ENCODE data around the gene EEF1G.
"Not testable (repeated sequence)": the region's sequence is repeated elsewhere in the genome, so short reads cannot be mapped to it uniquely, and the experiment has no call there.

The EEF1G gene, protein sequence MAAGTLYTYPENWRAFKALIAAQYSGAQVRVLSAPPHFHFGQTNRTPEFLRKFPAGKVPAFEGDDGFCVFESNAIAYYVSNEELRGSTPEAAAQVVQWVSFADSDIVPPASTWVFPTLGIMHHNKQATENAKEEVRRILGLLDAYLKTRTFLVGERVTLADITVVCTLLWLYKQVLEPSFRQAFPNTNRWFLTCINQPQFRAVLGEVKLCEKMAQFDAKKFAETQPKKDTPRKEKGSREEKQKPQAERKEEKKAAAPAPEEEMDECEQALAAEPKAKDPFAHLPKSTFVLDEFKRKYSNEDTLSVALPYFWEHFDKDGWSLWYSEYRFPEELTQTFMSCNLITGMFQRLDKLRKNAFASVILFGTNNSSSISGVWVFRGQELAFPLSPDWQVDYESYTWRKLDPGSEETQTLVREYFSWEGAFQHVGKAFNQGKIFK

GRCh38 chr11:62573592-62574362, at the start of gene EEF1G:
EEF1G (minus strand) TSS chr11:62573891; CDS start chr11:62573842, 49 bp downstream.
- in situ Hi-C loops (cut with MboI; ENCODE audit: low sequenced_read_pairs): loop anchor here (25.0 kb wide), 1 partner anchor 161 kb away; the partner anchor contains the start of gene SCGB1A1

DNA sequence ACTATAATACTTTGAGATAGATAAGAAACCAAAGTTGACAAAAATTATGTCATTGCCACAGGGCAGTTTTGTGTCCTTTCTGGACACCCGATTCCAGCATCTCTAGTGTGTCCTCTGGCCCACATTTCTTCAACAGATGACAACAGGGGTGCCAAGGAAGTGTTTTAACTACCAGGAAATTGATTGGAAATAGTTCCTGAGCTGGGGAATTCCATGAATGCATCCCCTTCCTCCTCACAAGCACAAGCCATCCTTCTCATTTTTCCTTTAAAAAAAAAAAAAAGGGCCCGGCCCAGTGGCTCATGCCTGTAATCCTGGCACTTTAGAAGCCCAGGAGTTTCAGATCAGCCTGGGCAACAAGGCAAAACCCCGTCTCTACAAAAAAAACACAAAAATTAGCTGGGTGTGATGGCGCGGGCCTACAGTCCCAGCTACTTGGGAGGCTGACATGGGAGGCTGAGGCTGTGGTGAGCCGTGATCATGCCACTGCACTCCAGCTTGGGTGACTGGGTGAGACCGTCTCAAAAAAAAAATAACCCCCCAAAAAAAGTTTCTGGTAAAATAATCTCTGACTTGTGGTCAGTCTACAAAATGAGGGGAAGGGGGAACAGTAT, 48.9 kb upstream of the EEF1G start:
- in situ Hi-C loops (cut with MboI; ENCODE audit: low sequenced_read_pairs): no loop called here

DNA sequence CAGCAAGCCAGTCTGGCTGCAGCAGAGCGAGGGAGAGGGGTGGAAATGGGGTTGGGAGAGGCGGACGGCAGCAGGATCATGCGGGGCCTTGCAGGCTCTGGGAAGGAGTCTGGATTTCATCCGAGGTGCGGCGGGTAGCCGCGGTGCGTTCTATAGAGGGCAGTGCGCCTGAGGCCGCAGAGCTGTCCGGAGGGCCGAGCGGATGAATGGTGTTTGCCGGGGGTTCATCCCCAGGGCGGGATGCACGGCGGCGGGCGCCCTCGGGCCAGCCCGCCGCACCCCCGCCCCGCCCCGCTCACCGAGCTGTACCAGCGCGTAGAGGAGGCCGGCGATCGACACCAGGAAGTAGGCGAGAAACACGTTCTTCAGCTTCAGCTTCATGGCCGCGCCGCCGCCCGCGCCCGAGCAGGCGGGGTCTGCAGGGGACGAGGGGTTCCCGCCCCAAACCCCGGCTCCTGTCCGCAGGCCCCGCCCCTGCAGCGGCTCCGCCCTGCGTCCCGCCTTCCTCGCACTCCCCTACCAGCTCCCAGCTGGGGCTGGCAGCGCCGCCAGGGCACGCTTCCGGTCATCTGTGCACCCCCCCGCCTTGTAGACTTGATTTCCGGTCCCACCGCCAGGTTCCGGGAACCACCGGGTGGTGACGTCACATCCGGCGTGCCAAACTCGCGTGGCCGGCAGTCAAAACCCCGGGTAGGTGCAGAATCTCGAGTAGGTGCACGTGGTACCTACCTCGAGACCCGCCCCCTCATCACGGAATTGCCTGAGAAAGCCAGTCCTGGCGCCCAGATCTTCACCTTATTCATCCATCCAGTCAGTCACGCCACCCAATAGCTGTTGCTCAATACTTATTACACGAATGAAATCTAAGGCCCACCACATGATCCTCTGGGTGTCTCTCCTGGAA, 48.1 kb upstream of the EEF1G start, which contains the start of gene B3GAT3:
TSS of gene B3GAT3 (minus strand) at position 420 of the 904 bp plus-strand sequence. CDS start at position 381, 39 bp downstream.
- in situ Hi-C loops (cut with MboI; ENCODE audit: low sequenced_read_pairs): no loop called here

DNA sequence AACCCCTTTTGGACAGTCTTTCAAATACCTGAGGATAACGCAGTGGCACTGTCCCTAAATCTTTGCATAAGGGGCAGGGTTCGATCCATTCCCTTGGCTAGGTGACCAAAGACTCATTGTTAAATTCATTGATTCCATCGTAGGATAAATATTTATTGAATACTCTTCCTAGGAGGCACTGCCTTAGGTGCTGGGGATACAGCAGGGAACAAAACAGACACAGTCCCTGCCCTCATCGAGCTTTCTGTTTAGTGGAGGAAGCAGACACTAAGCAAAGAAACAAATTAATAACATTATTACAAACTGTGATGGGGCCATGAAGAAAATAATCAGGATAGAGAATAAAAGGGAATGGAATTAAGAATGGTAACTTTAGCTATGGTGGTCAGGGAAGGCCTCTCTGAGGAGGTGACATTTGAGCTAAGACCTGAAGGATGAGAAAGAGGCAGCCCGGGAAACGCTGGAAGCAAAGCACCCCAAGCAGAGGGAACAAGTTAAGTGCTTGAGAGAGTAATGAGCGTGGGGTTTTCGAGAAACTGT, 47.4 kb upstream of the EEF1G start:
- in situ Hi-C loops (cut with MboI; ENCODE audit: low sequenced_read_pairs): no loop called here

- in situ Hi-C loops (cut with MboI; ENCODE audit: low sequenced_read_pairs): not testable (repeated sequence)
These were observed 43.3 kb upstream of the EEF1G start for GRCh38 chr11:62616957-62617356.

DNA sequence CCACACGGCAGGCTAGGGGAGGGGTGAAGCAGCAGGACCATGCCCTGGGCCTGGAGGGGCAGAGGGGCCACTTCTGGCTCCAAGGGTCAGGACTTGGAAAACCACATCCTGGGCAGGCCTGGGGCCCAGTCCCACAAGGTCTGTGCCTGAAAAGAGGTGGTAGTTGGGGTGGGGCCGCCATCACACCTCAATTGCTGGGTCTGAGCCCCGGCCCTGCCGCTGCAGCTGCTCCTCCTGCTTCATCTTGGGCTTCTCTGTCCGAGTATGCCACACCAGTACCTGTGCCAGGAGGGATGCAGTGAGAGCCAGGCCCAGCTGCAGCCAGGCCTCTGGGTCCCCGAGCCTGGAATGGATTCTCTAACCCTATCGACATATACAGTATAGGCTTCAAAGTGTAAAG, 41.8 kb upstream of the EEF1G start:
- in situ Hi-C loops (cut with MboI; ENCODE audit: low sequenced_read_pairs): no loop called here

DNA sequence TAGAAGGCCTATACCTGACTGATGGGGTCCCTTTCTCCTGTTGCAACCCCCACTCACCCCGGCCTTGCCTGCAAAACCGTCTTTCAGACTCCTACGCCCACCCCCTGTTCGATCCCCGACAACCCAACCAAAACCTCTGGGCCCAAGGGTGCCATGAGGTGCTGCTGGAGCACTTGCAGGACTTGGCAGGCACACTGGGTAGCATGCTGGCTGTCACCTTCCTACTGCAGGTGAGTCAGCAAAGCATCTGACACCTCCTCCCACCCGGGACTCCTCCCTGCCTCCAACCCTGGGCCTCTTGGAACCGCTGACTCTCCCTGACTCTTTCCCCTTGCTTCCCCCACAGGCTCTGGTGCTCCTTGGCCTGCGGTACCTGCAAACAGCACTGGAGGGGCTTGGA, 40.6 kb upstream of the EEF1G start:
- in situ Hi-C loops (cut with MboI; ENCODE audit: low sequenced_read_pairs): no loop called here

- in situ Hi-C loops (cut with MboI; ENCODE audit: low sequenced_read_pairs): no loop called here
These were observed 39.6 kb upstream of the EEF1G start for GRCh38 chr11:62613291-62613778.

GRCh38 chr11:62612366-62613290, 38.9 kb upstream of the EEF1G start, which contains the start of the genes EML3 and ROM1:
EML3 (minus strand) TSS chr11:62612775; CDS start chr11:62612457, 318 bp downstream.
ROM1 (plus strand) TSS chr11:62613257; CDS start chr11:62613282, 25 bp downstream.
- in situ Hi-C loops (cut with MboI; ENCODE audit: low sequenced_read_pairs): no loop called here

DNA sequence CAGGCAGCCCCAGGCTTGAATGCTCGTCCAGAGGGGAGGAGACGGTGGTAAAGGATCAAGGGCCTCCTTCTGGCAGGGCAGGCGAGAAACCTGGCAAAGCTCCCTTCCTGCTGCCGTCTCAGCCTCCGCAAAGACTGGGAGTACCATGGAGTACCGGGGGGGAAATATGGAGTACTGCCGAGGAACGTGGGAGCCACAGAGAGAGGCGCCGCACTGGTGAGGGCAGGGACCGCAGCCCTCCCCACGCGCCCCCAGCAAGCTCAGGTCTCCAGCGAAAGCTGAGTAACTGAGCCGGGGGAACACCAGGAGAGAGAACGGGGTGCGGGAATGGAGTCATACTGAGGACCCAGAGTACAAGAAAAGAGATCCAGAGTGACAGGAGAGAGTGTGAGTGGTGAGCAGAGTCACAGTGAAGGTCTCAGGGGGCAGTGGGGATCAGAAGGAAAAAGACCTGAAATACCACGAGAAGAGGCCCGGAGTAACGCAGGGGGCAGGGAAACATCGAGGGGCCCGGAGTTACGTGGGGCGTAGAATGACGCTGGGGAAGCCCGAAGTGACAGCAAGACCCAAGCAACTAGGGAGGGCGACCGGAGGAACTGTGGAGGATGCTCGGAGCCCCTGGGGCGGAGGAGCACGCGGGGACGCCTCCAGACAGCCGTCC, 38.1 kb upstream of the EEF1G start:
- in situ Hi-C loops (cut with MboI; ENCODE audit: low sequenced_read_pairs): no loop called here

GRCh38 chr11:62610814-62611704, 37.4 kb upstream of the EEF1G start:
- in situ Hi-C loops (cut with MboI; ENCODE audit: low sequenced_read_pairs): no loop called here

DNA sequence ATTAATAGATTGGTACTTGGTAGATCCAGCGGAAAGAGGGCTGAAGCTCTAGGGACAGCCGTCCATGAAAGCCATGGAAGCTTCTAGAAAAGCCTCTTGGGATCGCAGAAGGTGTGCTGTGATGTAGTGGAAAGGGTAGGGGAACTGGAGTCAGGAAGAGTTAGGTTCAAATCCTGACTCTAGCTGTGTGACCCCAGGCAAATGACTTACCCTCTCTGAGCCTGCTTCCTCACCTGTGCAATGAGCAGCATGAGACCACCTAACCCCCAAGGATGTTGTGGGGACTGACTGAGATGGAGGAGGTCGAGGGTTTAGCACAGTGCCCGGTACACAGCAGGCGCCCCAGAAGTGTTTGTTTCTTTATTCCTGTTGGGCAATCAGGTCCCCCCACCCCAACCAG, 36.7 kb upstream of the EEF1G start:
- in situ Hi-C loops (cut with MboI; ENCODE audit: low sequenced_read_pairs): no loop called here

GRCh38 chr11:62608776-62609175, 35.1 kb upstream of the EEF1G start:
- in situ Hi-C loops (cut with MboI; ENCODE audit: low sequenced_read_pairs): no loop called here

DNA sequence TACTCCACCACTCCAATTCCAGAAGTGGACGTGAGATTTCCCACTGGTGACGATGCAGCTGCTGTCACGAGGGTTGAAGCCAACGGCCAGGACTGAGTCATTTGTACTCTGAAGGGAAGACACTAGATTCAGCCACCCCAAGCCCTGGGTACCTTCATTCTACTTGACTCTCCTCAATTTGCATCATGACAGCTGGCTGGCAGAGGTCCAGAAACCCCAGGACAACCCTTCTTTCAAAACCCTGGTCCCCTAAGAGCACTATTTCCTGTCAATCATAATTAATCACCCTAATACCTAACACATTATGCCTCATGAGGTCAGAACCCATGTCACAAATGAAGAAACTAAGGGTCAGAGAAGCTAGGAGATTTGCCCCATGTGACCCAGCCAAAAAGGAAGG, 34.0 kb upstream of the EEF1G start:
- in situ Hi-C loops (cut with MboI; ENCODE audit: low sequenced_read_pairs): no loop called here

DNA sequence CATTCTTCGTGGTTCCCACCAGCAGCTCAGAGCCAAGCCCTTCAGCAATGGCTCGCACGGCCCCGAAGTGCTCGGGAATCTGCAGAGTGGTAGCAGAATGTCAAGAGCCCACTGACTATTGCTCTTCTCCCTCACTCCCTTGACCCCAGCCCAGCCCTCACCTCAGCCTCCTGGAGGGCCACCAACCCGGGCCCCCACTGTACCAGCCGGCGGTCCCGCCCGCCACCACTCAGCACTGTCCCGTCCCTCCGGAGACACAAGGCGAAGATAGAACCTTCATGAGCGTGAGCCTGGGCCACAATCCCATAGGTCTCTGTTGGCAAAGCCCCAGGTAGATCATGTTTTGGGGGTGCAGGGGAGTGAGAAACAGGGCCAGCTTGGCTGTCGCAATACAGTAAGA, 32.2 kb upstream of the EEF1G start:
- in situ Hi-C loops (cut with MboI; ENCODE audit: low sequenced_read_pairs): no loop called here

GRCh38 chr11:62605467-62605866, 31.8 kb upstream of the EEF1G start:
- in situ Hi-C loops (cut with MboI; ENCODE audit: low sequenced_read_pairs): no loop called here

GRCh38 chr11:62604460-62605120, 30.9 kb upstream of the EEF1G start:
- in situ Hi-C loops (cut with MboI; ENCODE audit: low sequenced_read_pairs): no loop called here
